ENCODE measurements around the gene COPG2. TPM values are rescaled to one million over a fixed set of nuclear protein-coding genes. Genes with fewer than 3 reads are reported as not detected.

COPG2 gene
- total RNA-seq, 4 donors from 2014 or later, result 9.5 to 47.5 (median 20.2) TPM

DNA sequence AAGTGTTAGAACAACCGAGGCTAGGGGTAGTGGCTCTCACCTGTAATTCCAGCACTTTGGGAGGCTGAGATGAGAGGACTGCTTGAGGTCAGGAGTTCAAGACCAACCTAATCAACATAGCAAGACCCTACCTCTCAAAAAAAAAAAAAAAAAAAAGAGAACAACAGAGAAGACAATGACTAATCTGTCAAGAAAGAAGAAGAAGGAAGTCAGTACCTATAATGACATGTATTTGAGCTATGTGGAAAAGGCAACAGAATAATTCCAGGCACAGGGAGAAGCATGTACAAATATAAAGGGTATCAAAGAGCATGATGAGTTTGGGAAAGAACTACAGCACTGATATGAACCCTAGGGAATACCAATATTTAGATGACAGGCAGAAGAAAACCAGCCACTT lies 27.5 kb downstream of the COPG2 start:
- Histone ChIP-seq H3K4me3 (no peak overlapping the region), H3K27me3 (no peaks in the 10 kb centered on the region), H3K4me1 (no peaks in the 10 kb centered on the region), H3K9me3 (no peaks in the 10 kb centered on the region), H3K36me3 (no peaks in the 10 kb centered on the region), H3K27ac (no peak overlapping the region)
- intact Hi-C loops (cut with DNase I; ENCODE audit: low total_unique reads), result no loop called here
- no peak for DNase-seq
- TF ChIP-seq POLR2A (IDR thresholded peaks at IDR 0.05), result no peak
- TF ChIP-seq, protein P1, sequence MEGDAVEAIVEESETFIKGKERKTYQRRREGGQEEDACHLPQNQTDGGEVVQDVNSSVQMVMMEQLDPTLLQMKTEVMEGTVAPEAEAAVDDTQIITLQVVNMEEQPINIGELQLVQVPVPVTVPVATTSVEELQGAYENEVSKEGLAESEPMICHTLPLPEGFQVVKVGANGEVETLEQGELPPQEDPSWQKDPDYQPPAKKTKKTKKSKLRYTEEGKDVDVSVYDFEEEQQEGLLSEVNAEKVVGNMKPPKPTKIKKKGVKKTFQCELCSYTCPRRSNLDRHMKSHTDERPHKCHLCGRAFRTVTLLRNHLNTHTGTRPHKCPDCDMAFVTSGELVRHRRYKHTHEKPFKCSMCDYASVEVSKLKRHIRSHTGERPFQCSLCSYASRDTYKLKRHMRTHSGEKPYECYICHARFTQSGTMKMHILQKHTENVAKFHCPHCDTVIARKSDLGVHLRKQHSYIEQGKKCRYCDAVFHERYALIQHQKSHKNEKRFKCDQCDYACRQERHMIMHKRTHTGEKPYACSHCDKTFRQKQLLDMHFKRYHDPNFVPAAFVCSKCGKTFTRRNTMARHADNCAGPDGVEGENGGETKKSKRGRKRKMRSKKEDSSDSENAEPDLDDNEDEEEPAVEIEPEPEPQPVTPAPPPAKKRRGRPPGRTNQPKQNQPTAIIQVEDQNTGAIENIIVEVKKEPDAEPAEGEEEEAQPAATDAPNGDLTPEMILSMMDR (IDR thresholded peaks at IDR 0.05), result no peak

DNA sequence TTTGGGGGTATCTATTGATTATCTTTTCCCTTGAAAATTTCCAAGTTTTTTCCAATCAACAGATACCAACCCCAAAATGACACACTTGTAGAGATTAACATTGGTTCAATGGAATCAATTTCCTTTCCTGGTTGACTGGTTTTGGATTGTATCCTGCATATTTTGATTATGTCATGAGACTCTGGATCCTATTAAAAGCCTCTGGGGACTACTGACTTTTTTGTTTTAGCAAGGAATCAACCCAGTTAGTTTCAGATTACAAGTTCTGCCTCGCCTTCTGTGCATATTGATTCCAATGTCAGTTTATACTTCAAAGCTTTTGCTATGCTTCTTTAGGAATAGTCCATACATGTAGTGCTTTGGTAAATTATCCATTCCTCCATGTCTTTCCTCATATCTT lies 29.2 kb downstream of the COPG2 start:
- Histone ChIP-seq H3K4me3 (no peak overlapping the region), H3K4me1 (no peaks in the 10 kb centered on the region), H3K27me3 (no peaks in the 10 kb centered on the region), H3K36me3 (no peaks in the 10 kb centered on the region), H3K27ac (no peak overlapping the region), H3K9me3 (no peaks in the 10 kb centered on the region)
- TF ChIP-seq, protein P1 (IDR thresholded peaks at IDR 0.05), result no peak
- TF ChIP-seq POLR2A (IDR thresholded peaks at IDR 0.05), result no peak
- intact Hi-C loops (cut with DNase I; ENCODE audit: low total_unique reads), result no loop called here
- DNase-seq, result no peak

DNA sequence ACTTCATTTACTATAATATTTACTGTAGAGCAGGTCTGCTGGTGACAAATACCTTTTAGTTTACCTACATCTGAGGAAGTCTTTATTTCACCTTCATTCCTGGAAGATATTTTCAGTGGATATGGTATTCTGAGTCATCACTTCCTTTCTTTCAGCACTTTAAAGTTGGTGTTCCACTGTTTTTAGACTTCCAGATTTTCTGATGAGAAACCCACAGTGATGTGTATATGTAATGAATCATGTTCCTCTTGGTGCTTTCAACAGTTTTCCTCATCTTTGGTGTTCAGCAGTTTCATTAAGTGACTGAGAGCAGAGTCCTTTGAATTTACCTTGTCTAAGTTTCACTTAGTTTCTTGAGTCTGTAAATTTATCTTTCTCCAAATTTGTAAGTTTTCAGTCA lies 36.4 kb downstream of the COPG2 start:
- no peak for TF ChIP-seq POLR2A (IDR thresholded peaks at IDR 0.05)
- TF ChIP-seq, protein P1 (IDR thresholded peaks at IDR 0.05), result no peak
- intact Hi-C loops (cut with DNase I; ENCODE audit: low total_unique reads), result no loop called here
- Histone ChIP-seq H3K36me3 (no peaks in the 10 kb centered on the region), H3K4me3 (no peak overlapping the region), H3K27me3 (no peaks in the 10 kb centered on the region), H3K9me3 (peaks cover 0 to 9% of the 10 kb centered on the region in 2 donors), H3K4me1 (no peaks in the 10 kb centered on the region), H3K27ac (no peak overlapping the region)
- no peak for DNase-seq

DNA sequence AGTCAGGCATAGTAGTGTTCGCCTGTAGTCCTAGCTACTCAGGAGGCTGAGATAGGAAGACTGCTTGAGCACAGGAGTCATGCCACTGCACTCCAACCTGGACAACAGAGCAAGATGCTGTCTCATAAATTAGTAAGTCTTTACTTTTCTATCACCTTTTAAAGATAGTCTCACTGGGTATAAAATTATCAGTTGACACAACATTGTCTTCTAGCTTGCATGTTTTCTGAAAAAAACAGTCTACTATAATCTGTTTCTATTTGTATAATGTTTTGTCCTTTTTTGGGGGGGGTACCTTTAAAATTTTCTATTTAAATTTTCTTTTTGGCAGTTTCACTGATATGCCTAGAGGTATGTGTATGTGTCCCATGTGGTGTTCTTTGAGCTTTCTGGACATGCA lies 39.6 kb downstream of the COPG2 start:
- intact Hi-C loops (cut with DNase I; ENCODE audit: low total_unique reads), result no loop called here
- Histone ChIP-seq H3K27ac (no peak overlapping the region), H3K4me3 (no peak overlapping the region), H3K27me3 (no peaks in the 10 kb centered on the region), H3K36me3 (no peaks in the 10 kb centered on the region), H3K4me1 (no peaks in the 10 kb centered on the region), H3K9me3 (peaks cover 0 to 9% of the 10 kb centered on the region in 2 donors)
- no peak for DNase-seq
- TF ChIP-seq POLR2A (IDR thresholded peaks at IDR 0.05), result no peak
- TF ChIP-seq, protein P1 (IDR thresholded peaks at IDR 0.05), result no peak

DNA sequence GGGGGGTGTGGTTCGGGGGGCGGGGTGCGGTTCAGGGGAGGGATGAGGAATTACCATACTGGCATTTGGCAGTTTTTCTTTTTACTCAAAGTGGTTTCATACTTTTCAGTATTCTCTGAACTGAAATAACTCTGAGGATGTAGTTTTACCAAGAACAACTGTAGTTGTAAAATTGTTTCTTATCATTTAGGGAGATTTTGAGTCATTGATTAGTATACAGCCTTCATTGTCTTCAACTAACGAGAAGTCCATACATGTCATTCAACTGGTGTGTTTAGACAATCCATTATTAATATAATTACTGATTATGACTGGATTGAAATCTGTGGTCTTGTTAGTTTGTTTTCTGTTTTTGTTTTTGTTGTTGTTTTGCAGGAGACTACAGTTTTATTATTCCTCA lies 40.8 kb downstream of the COPG2 start:
- peaks cover 0 to 9% of the 10 kb centered on the region in 2 donors for H3K9me3 ChIP-seq
- no peaks in the 10 kb centered on the region for H3K36me3 ChIP-seq
- H3K4me3 ChIP-seq, result no peak overlapping the region
- no peak for DNase-seq
- no peak for TF ChIP-seq POLR2A (IDR thresholded peaks at IDR 0.05)
- TF ChIP-seq, protein P1 (IDR thresholded peaks at IDR 0.05), result no peak
- intact Hi-C loops (cut with DNase I; ENCODE audit: low total_unique reads), result no loop called here
- no peaks in the 10 kb centered on the region for H3K27me3 ChIP-seq
- H3K4me1 ChIP-seq, result no peaks in the 10 kb centered on the region
- H3K27ac ChIP-seq, result no peak overlapping the region
